Fibroblast of lung (primary cell): Measurements from ENCODE around the gene SIM1.

Source experiments
- CTCF ChIP-seq, 2 donors: IDR thresholded peaks in 1 of 2; conservative IDR thresholded peaks in 1 of 2; 1 replicate in 1 of 2; 2 replicates in 1 of 2; pipeline ENCODE4 v1.5.1; 2011 to 2012; ENCODE audit warnings: low read length in 2 of 2, control low read depth in 1 of 2, inconsistent platforms in 1 of 2, low read depth in 1 of 2, mild to moderate bottlenecking in 1 of 2
- EZH2 ChIP-seq: IDR thresholded peaks from 2 replicates; pipeline ENCODE4 v1.5.1; 2012; ENCODE audit warnings: low read length, control low read depth, mild to moderate bottlenecking; ENCODE audit errors: missing control alignments

- TF ChIP-seq CTCF (conservative IDR thresholded peaks at IDR 0.05 in 1 of 2, IDR thresholded peaks at IDR 0.05 in 1 of 2; ENCODE audit: low read depth in 1 of 2, low read length in 2 of 2) (no peak), EZH2 (no peak)
These were observed 128.7 kb downstream of the SIM1 start for GRCh38 chr6:100335991-100336390.
